H4 (cell line): ENCODE data around the gene SLC17A7. TPM values are rescaled to one million over a fixed set of nuclear protein-coding genes. Genes with fewer than 3 reads are reported as not detected.
"Not testable (repeated sequence)": the region's sequence is repeated elsewhere in the genome, so short reads cannot be mapped to it uniquely, and the experiment has no call there.

Source experiments
- DNase-seq: peaks from one replicate; pipeline ENCODE4 v3.0.0-alpha.2; 2015; ENCODE audit warnings: low spot score
- total RNA-seq: library from RNA; depleted of rRNA; stranded (reverse); fragments of >200 nt; shearing (Covaris generic); gene quantifications from 2 replicates; pipeline ENCODE4 v1.2.3, GENCODE V29; 2014

Gene SLC17A7
- total RNA-seq, 1 experiment from 2014 or later: 0.45 TPM

- not testable (repeated sequence) for DNase-seq
Measured at GRCh38 chr19:49444100-49444700, 2.9 kb upstream of the SLC17A7 start.

GRCh38 chr19:49443366-49444099 lies 2.2 kb upstream of the SLC17A7 start:
- peak; percentile 98 for DNase-seq

- DNase-seq: peak; percentile 91
Measured at GRCh38 chr19:49442771-49443365, 1.5 kb upstream of the SLC17A7 start.

- DNase-seq: peak; percentile 60
Measured at GRCh38 chr19:49442354-49442753, 1.0 kb upstream of the SLC17A7 start.

- DNase-seq: no peak
Measured at GRCh38 chr19:49441960-49442350, 628 bp upstream of the SLC17A7 start.

GRCh38 chr19:49440439-49441209 lies 703 bp downstream of the SLC17A7 start:
- no peak for DNase-seq

GRCh38 chr19:49439836-49440235 lies 1.5 kb downstream of the SLC17A7 start:
- no peak for DNase-seq

- no peak for DNase-seq
Measured at GRCh38 chr19:49438261-49438660, 3.1 kb downstream of the SLC17A7 start.

GRCh38 chr19:49437231-49437630 lies 4.1 kb downstream of the SLC17A7 start:
- DNase-seq: no peak

- DNase-seq: no peak
Measured at GRCh38 chr19:49436381-49437017, 4.8 kb downstream of the SLC17A7 start.

- no peak for DNase-seq
Measured at GRCh38 chr19:49435670-49436069, 5.7 kb downstream of the SLC17A7 start.

GRCh38 chr19:49434907-49435583 lies 6.3 kb downstream of the SLC17A7 start:
- no peak for DNase-seq

GRCh38 chr19:49433240-49433901 lies 8.0 kb downstream of the SLC17A7 start:
- DNase-seq: no peak

GRCh38 chr19:49432141-49433073 lies 8.9 kb downstream of the SLC17A7 start:
- no peak for DNase-seq

GRCh38 chr19:49431330-49431749 lies 10.0 kb downstream of the SLC17A7 start:
- DNase-seq: no peak

- DNase-seq: no peak
Measured at GRCh38 chr19:49430678-49431329, 10.5 kb downstream of the SLC17A7 start.

- DNase-seq: no peak
Measured at GRCh38 chr19:49430172-49430677, 11.1 kb downstream of the SLC17A7 start.

- DNase-seq: no peak
Measured at GRCh38 chr19:49428547-49429451, 12.5 kb downstream of the SLC17A7 start.
